Suppressor macrophage (primary cell): ENCODE measurements around the gene PTGR3.

Experiments used
- DNase-seq, 4 experiments: peaks; one replicate each; pipeline ENCODE4 v3.0.0-alpha.2; 2020 to 2022

PTGR3 gene

GRCh38 chr18:75168619-75169018 is 40.3 kb downstream of the PTGR3 start:
- DNase-seq = no peak

DNA sequence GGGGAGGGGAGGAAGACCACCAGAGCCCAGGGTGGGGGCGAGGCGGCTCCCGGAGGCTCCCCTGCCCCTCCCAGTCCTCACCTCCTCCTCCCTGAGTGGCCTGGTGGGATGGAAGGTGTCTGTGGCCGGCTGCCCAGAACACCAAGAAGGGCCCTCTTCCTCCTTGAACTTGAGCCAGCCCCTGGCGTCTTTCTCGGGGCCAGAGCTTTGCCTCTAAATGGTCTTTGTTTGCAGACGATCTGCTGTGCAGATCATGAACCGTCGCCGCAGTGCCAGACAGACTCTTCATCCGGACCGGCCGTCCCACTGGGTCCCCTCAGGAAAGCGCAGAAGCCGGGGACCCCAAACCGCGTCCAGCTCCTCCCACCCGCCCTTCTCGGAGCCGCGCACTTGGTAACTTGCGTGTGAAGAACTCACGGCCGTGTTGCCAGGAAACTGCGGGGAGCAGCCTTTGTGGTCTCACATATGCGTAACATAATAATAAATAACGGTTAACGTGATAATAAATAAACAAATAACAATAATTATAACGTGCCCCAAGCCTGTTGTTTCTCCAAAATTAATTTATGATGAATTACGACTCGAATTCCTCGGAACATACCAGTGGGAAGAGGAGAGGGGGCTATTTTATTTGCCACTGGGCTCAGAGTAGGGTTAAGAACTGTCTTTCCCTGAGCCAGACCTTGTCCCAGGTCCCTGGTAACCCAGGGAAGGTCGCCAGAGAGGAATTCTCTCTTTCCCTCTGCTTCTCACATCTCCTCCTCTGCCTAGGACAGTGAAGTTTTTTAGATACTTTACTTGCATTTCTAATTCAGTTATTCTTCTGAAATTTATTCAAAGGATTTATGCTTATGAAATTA is 41.0 kb downstream of the PTGR3 start:
- DNase-seq = no peak

- DNase-seq = no peak
These were observed 41.8 kb downstream of the PTGR3 start for GRCh38 chr18:75167137-75167536.

- no peak for DNase-seq
These were observed 43.0 kb downstream of the PTGR3 start for GRCh38 chr18:75165926-75166325.

DNA sequence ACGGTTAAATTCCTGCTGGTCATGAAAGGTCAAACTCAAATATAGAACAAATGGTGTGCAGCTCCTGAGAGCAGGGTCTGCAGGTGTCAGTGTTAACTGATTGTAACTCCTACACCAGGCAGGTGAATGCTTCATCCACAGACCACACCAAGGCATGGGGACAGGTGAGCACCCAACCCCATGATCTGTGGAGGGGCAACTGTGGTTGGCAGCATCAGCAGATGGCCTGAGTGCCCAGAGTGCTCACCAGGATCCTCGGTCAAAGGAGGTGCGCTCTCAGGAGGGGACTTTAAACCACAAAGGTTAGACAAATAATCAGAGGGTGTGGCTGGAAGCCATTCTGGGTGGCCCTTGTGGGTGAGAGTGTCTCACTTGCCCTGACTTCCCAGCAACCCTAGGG is 44.5 kb downstream of the PTGR3 start:
- no peak for DNase-seq

DNA sequence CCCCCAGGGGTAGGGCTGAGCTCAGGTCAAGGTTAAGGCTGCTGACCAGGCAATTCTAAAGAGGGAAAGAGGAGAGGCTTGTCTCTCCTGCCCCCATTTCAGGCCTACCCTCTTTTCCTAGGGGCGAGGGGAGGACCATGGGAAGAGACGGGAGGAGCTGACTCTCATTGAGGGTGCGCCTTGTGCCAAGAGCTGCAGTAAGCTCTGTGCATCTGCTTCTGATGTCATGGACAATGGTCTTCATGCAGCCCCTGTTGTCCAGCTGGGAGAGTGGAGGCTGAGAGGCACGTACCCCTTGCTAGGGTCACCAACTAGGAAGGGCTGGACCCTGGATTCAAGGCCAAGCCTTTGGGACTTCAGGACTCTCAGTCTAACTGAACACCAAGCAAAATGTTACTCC is 45.2 kb downstream of the PTGR3 start:
- no peak for DNase-seq

GRCh38 chr18:75162978-75163377 is 46.0 kb downstream of the PTGR3 start:
- DNase-seq = no peak

- DNase-seq = no peak
These were observed 46.5 kb downstream of the PTGR3 start for GRCh38 chr18:75162467-75162866.

DNA sequence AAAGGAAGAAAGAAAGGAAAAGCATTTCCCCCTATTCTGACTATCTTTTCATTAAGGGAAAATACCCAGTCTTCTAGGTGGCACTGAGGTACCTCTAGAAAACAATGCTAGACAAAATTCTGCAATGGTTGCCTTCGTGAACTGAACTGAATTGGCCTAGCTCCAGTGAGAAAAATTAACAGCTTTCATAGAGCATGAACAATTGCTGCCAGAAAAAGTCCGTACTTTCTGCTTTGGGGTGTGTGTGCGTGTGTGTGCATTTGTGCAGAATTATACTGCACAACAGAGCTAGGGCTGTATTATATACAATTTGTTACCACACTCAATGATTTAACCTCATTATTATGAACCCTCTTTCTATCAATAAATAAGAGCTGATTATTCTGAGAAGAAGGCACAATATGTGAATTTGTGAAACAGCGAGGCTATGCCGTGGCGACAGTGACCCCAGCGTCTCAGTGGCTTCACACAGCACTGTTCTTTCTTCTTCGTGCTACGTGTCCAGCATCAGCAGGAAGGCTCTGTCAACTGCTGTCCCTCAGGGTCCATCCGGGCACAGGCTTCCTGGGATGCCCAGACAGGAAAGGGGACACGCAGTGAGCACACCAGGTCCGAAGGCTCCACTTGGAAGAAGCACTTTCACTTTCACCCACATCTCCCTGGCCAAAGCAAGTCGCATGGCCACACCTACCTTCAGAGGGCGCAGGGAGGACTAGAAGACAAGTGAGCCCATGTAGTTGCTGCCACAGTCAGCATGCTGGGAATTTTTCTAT is 47.5 kb downstream of the PTGR3 start:
- DNase-seq = peak; percentile 21 to 65 (median 56)

GRCh38 chr18:75160364-75160763 is 48.6 kb downstream of the PTGR3 start:
- DNase-seq = no peak

DNA sequence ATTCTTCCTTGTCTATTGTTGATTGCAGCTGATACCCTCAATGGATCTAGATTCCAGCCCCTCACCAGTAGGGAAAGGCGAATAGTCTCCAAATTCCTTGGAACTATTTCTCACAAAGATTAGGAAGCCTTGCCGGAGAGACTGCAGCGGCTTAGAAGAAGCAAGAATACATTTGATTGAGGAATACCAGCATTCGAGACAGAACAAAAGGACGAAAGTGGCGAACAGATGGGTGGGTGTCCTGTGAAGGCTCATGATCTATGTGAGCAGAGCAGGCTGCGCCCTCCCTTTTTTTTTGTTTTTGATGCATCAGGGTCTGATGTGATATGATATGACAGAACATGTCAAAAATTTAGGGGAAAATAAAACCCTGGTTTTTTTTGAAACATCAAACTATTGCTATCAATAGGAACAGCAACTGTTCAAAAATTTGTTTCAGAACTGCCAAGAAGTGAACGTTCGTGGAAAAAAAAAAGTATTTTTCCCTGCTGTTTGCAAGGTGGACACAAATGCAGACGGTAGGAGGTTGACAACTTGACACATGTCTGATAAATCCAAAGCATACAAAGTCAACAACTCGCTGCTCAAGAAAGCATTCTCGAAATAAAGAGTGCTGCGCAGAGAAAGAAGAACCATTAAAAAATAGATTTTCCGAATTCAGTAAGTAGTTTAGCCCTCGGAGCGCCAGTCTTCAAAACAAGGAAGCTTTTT is 49.1 kb downstream of the PTGR3 start:
- no peak for DNase-seq

DNA sequence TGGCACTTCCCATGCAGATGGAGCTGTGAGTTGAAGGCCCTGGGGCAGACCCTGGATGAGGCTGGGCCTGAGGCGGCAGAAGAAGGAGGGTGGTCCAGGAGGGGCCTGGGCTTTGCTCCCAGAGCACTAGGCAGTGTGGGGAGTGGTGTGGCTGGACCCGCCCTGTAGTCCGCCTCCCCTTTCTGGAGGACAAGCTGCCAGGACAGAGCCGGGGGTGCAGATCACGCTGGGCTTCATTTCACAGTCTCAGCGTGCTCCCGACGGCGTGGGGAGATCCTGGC is 49.8 kb downstream of the PTGR3 start:
- DNase-seq = no peak
